Natural killer cell (primary cell): ENCODE measurements around the gene LIPG. TPM values are rescaled to one million over a fixed set of nuclear protein-coding genes. Genes with fewer than 3 reads are reported as not detected.

ENCODE experiments used
- ATAC-seq, 3 donors: fragments of 150-1000 bp in 2 of 3; fragments of 200-7000 bp in 1 of 3; cut with Tn5 transposase; 1 replicate in 1 of 3; 2 replicates in 2 of 3; pipeline ENCODE4 v1.10.0; 2021; ENCODE audit warnings: mild to moderate bottlenecking in 2 of 3, moderate library complexity in 2 of 3
- DNase-seq, 2 donors: peaks; one replicate each; pipeline versions ENCODE4 v3.0.0 to v3.0.0-alpha.2; 2013 to 2021; ENCODE audit warnings: mixed read lengths in 1 of 2
- H3K27ac ChIP-seq: one replicate; pipeline ENCODE4 v1.5.1; 2013; ENCODE audit warnings: mild to moderate bottlenecking, low read length
- H3K27me3 ChIP-seq: one replicate; pipeline ENCODE4 v1.6.1; 2013; ENCODE audit warnings: low read length; ENCODE audit not compliant: control insufficient read depth, insufficient read depth
- H3K36me3 ChIP-seq: one replicate; pipeline ENCODE4 v1.6.1; 2013; ENCODE audit warnings: low read length; ENCODE audit not compliant: control insufficient read depth, insufficient read depth
- H3K4me1 ChIP-seq: one replicate; pipeline ENCODE4 v1.6.1; 2013; ENCODE audit warnings: low read length; ENCODE audit not compliant: control insufficient read depth, insufficient read depth
- H3K4me3 ChIP-seq: one replicate; pipeline ENCODE4 v1.5.1; 2013; ENCODE audit warnings: low read length
- H3K9me3 ChIP-seq: one replicate; pipeline ENCODE4 v1.6.1; 2013; ENCODE audit warnings: low read length; ENCODE audit not compliant: control insufficient read depth, insufficient read depth
- H3K27ac Mint-ChIP-seq, 2 donors: one replicate each; pipeline ENCODE4 v1.8.0; 2022; ENCODE audit warnings: mild to moderate bottlenecking in 2 of 2, mixed read lengths in 2 of 2, moderate library complexity in 1 of 2
- H3K27me3 Mint-ChIP-seq, 2 donors: one replicate each; pipeline ENCODE4 v1.8.0; 2022; ENCODE audit warnings: low read depth in 2 of 2, mixed read lengths in 2 of 2
- H3K36me3 Mint-ChIP-seq: one replicate; pipeline ENCODE4 v1.8.0; 2022; ENCODE audit warnings: mixed read lengths
- H3K4me1 Mint-ChIP-seq, 2 donors: one replicate each; pipeline ENCODE4 v1.8.0; 2022; ENCODE audit warnings: mixed read lengths in 2 of 2
- H3K4me3 Mint-ChIP-seq: one replicate; pipeline ENCODE4 v1.8.0; 2022; ENCODE audit warnings: mild to moderate bottlenecking, moderate library complexity, mixed read lengths
- H3K9me3 Mint-ChIP-seq, 2 donors: one replicate each; pipeline ENCODE4 v1.8.0; 2022; ENCODE audit warnings: mixed read lengths in 2 of 2
- CTCF ChIP-seq: fragments of 200-600 bp; IDR thresholded peaks from one replicate; pipeline ENCODE4 v1.8.0; 2022; ENCODE audit warnings: antibody characterized with exemption
- WGBS: methylation state at CpG from one replicate; pipeline ENCODE4 v1.1.7; 2013; ENCODE audit warnings: missing lambda C conversion rate; ENCODE audit not compliant: insufficient coverage; 5-methylcytosine and 5-hydroxymethylcytosine counted together
- intact Hi-C: fragments of 100-400 bp; cut with micrococcal nuclease; formaldehyde crosslinking; loops from one replicate; pipeline ENCODE4 v1.14.2; 2022
- total RNA-seq, 4 donors: library from RNA; stranded (reverse); fragments of 120-200 nt in 1 of 4; gene quantifications; one replicate each; pipeline versions ENCODE4 v1.2.3 to v1.2.4, GENCODE V29; 2013 to 2022

Gene LIPG
- total RNA-seq, 3 donors from 2014 or later (not counting 1 experiment from before 2014, with no cell fraction given) = 0.48 TPM; not detected in 2

- H3K27ac Mint-ChIP-seq = no peak overlapping the region
- Histone ChIP-seq H3K36me3 (no peaks in the 10 kb centered on the region), H3K9me3 (no peaks in the 10 kb centered on the region), H3K4me3 (no peak overlapping the region), H3K4me1 (no peaks in the 10 kb centered on the region), H3K27ac (no peak overlapping the region), H3K27me3 (no peaks in the 10 kb centered on the region)
- H3K27me3 Mint-ChIP-seq = peaks cover 2 to 6% of the 10 kb centered on the region in 2 donors
- no peaks in the 10 kb centered on the region for H3K36me3 Mint-ChIP-seq
- intact Hi-C loops = no loop called here
- WGBS = 93% methylated on average over 9 of the region's 9 CpGs
- H3K9me3 Mint-ChIP-seq = no peaks in the 10 kb centered on the region
- DNase-seq (no peak), ATAC-seq (no peak)
- no peaks in the 10 kb centered on the region for H3K4me1 Mint-ChIP-seq
- no peak overlapping the region for H3K4me3 Mint-ChIP-seq
- no peak for TF ChIP-seq CTCF
Measured at GRCh38 chr18:49585781-49586663, 24.2 kb downstream of the LIPG start.

DNA sequence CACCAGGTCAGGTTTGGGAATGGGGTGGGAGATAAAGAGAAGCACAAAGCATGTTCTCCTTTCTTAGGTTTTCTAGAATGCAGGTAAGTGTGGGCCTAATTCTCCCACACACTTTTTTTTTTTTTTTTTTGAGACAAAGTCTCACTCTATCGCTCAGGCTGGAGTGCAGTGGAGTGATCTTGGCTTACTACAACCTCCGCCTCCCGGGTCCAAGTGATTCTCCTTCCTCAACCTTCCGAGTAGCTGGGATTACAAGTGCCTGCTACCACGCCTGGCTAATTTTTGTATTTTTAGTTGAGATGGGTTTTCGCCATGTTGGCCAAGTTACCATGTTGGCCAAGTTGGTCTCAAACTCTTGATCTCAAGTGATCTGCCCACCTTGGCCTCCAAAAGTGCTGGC lies 26.3 kb downstream of the LIPG start:
- Mint-ChIP-seq H3K36me3 (no peaks in the 10 kb centered on the region), H3K4me3 (no peak overlapping the region), H3K9me3 (no peaks in the 10 kb centered on the region), H3K27me3 (peaks cover 3 to 11% of the 10 kb centered on the region in 2 donors), H3K4me1 (no peaks in the 10 kb centered on the region), H3K27ac (no peak overlapping the region)
- intact Hi-C loops = no loop called here
- no peak for ATAC-seq
- Histone ChIP-seq H3K27ac (no peak overlapping the region), H3K4me3 (no peak overlapping the region), H3K9me3 (no peaks in the 10 kb centered on the region), H3K36me3 (no peaks in the 10 kb centered on the region), H3K4me1 (no peaks in the 10 kb centered on the region), H3K27me3 (no peaks in the 10 kb centered on the region)
- 80% methylated on average over 6 of the region's 6 CpGs for WGBS
- no peak for TF ChIP-seq CTCF
- no peak for DNase-seq

DNA sequence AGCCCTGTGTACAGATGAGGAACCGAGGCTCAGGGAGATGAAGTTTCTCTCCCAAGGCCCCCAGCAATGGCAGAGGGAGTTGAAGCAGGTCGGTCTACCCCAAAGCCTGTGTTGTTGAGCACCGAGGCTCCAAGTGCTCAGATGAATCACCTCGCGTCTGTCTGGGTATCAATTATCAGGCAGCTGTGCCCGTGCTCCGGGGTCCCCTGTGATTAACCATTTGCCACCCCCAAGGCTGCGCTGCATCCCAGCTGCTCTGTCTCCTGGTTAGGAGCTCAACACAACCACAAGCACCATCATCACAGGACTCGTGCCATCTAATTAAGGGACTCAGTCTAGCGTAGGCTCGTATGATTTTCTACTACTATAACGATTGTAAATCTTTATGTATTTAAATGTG lies 27.1 kb downstream of the LIPG start:
- no peaks in the 10 kb centered on the region for H3K9me3 ChIP-seq
- H3K4me1 Mint-ChIP-seq = no peaks in the 10 kb centered on the region
- H3K4me3 ChIP-seq = no peak overlapping the region
- intact Hi-C loops = no loop called here
- H3K27me3 Mint-ChIP-seq = peaks cover 4 to 11% of the 10 kb centered on the region in 2 donors
- no peaks in the 10 kb centered on the region for H3K4me1 ChIP-seq
- H3K4me3 Mint-ChIP-seq = no peak overlapping the region
- no peak overlapping the region for H3K27ac ChIP-seq
- H3K9me3 Mint-ChIP-seq = no peaks in the 10 kb centered on the region
- H3K27me3 ChIP-seq = no peaks in the 10 kb centered on the region
- DNase-seq (no peak), ATAC-seq (no peak)
- H3K36me3 ChIP-seq = no peaks in the 10 kb centered on the region
- WGBS = 90% methylated on average over 9 of the region's 12 CpGs
- TF ChIP-seq CTCF = no peak
- H3K36me3 Mint-ChIP-seq = no peaks in the 10 kb centered on the region
- no peak overlapping the region for H3K27ac Mint-ChIP-seq
